22Rv1 (cell line): ENCODE data around the gene USP40.

ENCODE experiments used
- CTCF ChIP-seq: fragments of 450-650 bp; IDR thresholded peaks from 2 replicates; pipeline ENCODE4 v1.5.1; 2017; ENCODE audit warnings: mild to moderate bottlenecking
- ZFX ChIP-seq: fragments of 450-650 bp; IDR thresholded peaks from 2 replicates; pipeline ENCODE4 v1.6.1; 2017; ENCODE audit warnings: antibody characterized with exemption, borderline replicate concordance

DNA sequence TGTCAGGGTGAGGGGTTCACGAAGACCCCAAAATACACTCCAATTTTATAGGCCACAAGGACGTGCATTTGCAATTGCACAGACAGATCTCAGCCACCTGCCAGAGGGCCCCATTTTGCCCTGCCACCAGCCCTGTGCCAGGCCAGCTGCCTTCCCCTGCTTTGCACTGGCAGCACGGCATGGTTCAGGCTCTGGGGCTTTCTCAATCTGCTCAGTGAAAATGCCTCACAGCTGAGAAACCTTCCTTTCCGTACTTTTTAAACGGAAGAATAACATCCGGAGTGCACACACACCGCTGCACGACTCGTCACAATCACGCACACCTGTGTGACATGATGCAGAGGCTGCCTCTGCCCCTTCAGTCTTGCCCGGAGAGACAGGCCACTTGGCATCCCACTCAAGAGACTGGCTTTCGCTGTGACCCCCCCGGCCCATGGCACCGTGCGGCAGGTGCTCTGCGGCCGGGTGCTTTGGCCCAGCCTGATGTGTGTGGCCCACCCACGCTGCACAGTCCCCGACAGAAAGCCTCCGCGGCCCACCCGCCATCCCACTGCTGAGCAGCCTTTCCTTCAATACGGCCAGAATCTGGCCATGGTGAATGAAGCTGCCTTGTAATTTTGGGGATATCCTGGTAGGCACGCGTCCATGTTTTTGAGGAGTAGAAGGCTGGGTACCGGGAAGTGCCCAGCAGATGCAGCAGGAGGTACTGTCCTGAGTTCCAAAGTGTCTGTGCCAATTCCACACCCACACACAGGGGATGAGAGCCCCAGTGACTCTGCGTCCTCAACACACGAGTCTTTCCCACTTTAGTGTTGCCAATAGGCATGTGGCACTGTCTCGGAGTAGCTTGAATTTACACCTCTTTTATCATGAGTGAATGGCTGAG is 88.8 kb downstream of the USP40 start:
- TF ChIP-seq CTCF (no peak), ZFX (no peak)
